Mesothelial cell of epicardium (in vitro differentiated cells): Measurements from ENCODE around the gene CPEB2. TPM values are rescaled to one million over a fixed set of nuclear protein-coding genes. Genes with fewer than 3 reads are reported as not detected.

ENCODE experiments used
- DNase-seq, 2 experiments: peaks; one replicate each; pipeline ENCODE4 v3.0.0; 2021; ENCODE audit warnings: low spot score in 2 of 2; ENCODE audit not compliant: unreplicated experiment in 2 of 2
- H3K27ac Mint-ChIP-seq: 2 replicates; pipeline ENCODE4 v1.8.0; 2021; ENCODE audit warnings: mixed read lengths
- H3K27me3 Mint-ChIP-seq: 2 replicates; pipeline ENCODE4 v1.8.0; 2021; ENCODE audit warnings: low read depth, mixed read lengths
- H3K36me3 Mint-ChIP-seq: 2 replicates; pipeline ENCODE4 v1.8.0; 2021; ENCODE audit warnings: mixed read lengths
- H3K4me1 Mint-ChIP-seq: 2 replicates; pipeline ENCODE4 v1.8.0; 2021; ENCODE audit warnings: mixed read lengths
- H3K4me3 Mint-ChIP-seq: 2 replicates; pipeline ENCODE4 v1.8.0; 2021; ENCODE audit warnings: mild to moderate bottlenecking, moderate library complexity, mixed read lengths
- H3K9me3 Mint-ChIP-seq: 2 replicates; pipeline ENCODE4 v1.8.0; 2021; ENCODE audit warnings: mixed read lengths
- CTCF ChIP-seq: fragments of 200-600 bp; sonication (generic); IDR thresholded peaks from one replicate; pipeline ENCODE4 v1.5.0; 2021; ENCODE audit warnings: antibody characterized with exemption; ENCODE audit not compliant: unreplicated experiment
- total RNA-seq: library from RNA; stranded (reverse); gene quantifications from 3 replicates; pipeline ENCODE4 v1.2.1, GENCODE V29; 2021

Gene CPEB2
- total RNA-seq, 1 donor from 2014 or later = 4.1 TPM

GRCh38 chr4:15106399-15106798 is 104.1 kb downstream of the CPEB2 start:
- no peaks in the 10 kb centered on the region for H3K36me3 Mint-ChIP-seq
- H3K4me1 Mint-ChIP-seq = no peaks in the 10 kb centered on the region
- H3K9me3 Mint-ChIP-seq = peaks cover 4% of the 10 kb centered on the region
- no peak for TF ChIP-seq CTCF
- H3K4me3 Mint-ChIP-seq = no peak overlapping the region
- no peak for DNase-seq
- no peak overlapping the region for H3K27ac Mint-ChIP-seq
- H3K27me3 Mint-ChIP-seq = no peaks in the 10 kb centered on the region

GRCh38 chr4:15109600-15109999 is 107.3 kb downstream of the CPEB2 start:
- DNase-seq = no peak
- Mint-ChIP-seq H3K27me3 (no peaks in the 10 kb centered on the region), H3K36me3 (no peaks in the 10 kb centered on the region), H3K4me3 (no peak overlapping the region), H3K4me1 (no peaks in the 10 kb centered on the region), H3K9me3 (no peaks in the 10 kb centered on the region), H3K27ac (no peak overlapping the region)
- TF ChIP-seq CTCF = no peak

GRCh38 chr4:15110120-15110571 is 107.9 kb downstream of the CPEB2 start:
- H3K27ac Mint-ChIP-seq = no peak overlapping the region
- H3K27me3 Mint-ChIP-seq = no peaks in the 10 kb centered on the region
- DNase-seq = no peak
- H3K4me1 Mint-ChIP-seq = no peaks in the 10 kb centered on the region
- TF ChIP-seq CTCF = no peak
- H3K9me3 Mint-ChIP-seq = peaks cover 3% of the 10 kb centered on the region
- H3K36me3 Mint-ChIP-seq = no peaks in the 10 kb centered on the region
- no peak overlapping the region for H3K4me3 Mint-ChIP-seq

- Mint-ChIP-seq H3K27ac (no peak overlapping the region), H3K4me1 (no peaks in the 10 kb centered on the region)
- no peak for TF ChIP-seq CTCF
Measured at GRCh38 chr4:15116509-15117079, 114.3 kb downstream of the CPEB2 start.

GRCh38 chr4:15117270-15117946 is 115.1 kb downstream of the CPEB2 start:
- Mint-ChIP-seq H3K4me3 (no peak overlapping the region), H3K9me3 (peaks cover 10% of the 10 kb centered on the region), H3K4me1 (no peaks in the 10 kb centered on the region), H3K36me3 (no peaks in the 10 kb centered on the region), H3K27me3 (no peaks in the 10 kb centered on the region), H3K27ac (no peak overlapping the region)
- no peak for TF ChIP-seq CTCF
- DNase-seq = no peak

More at GRCh38 chr4:15116509-15117079, 114.3 kb downstream of the CPEB2 start:
- Mint-ChIP-seq H3K4me3 (no peak overlapping the region), H3K9me3 (peaks cover 10% of the 10 kb centered on the region), H3K27me3 (no peaks in the 10 kb centered on the region), H3K36me3 (no peaks in the 10 kb centered on the region)
- DNase-seq = no peak
